ENCODE data around the gene MRPS34.
A peak's percentile ranks its signal among the peaks of the same experiment; 100 is the strongest.

The MRPS34 gene

DNA sequence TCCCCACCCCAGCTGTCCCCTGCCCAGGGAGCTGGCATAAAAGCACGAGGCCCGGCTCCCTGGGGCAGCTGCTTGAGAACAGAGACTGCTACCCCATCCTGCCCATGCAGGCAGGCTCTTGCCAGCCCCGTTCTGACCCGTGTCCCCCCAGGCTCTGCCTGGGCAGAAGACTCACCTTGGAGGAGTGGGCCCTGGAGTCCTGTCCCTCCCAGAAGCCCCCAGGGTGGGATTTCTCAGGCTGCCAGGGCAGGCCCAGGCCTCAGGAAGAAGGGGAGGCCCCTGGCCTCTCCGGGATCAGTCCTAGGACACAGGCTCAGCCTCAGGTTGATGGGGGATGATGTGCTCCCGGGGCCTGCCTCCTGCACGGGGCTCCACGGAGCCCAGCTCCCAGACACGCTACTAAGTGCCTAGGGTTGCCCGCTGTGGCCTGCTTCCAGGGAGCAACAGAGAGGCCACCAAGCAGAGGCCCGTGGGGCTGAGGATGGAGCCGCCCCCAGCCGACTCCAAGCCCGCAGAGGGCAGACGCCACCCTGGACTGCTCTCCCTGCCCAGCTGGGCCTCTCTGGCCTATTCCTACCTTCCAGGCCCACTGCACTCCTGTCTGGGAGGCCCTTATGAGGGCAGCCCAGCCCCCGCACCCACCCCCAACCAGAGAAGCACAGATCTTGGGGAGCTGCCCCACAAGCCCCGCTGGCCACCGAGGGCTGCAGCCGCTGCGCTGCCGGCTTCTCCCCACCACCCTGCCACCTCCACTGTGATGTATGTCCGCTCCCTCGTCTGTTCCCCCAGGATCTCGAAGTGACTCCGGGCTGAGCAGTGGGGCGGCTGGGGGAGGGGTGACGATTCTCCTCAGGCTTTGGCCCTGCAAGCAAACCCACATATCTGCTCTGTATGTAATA lies 3.3 kb downstream of the MRPS34 start:
- no peak for DNase-seq (ENCODE audit: low read depth in 2 of 2)
- H3K4me3 ChIP-seq (replicated peaks in 1 of 2; ENCODE audit: low read depth in 2 of 2, low read length in 2 of 2) = peak overlapping the region in 1 of 2 donors; percentile 78
- TF ChIP-seq, protein P1, sequence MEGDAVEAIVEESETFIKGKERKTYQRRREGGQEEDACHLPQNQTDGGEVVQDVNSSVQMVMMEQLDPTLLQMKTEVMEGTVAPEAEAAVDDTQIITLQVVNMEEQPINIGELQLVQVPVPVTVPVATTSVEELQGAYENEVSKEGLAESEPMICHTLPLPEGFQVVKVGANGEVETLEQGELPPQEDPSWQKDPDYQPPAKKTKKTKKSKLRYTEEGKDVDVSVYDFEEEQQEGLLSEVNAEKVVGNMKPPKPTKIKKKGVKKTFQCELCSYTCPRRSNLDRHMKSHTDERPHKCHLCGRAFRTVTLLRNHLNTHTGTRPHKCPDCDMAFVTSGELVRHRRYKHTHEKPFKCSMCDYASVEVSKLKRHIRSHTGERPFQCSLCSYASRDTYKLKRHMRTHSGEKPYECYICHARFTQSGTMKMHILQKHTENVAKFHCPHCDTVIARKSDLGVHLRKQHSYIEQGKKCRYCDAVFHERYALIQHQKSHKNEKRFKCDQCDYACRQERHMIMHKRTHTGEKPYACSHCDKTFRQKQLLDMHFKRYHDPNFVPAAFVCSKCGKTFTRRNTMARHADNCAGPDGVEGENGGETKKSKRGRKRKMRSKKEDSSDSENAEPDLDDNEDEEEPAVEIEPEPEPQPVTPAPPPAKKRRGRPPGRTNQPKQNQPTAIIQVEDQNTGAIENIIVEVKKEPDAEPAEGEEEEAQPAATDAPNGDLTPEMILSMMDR (IDR thresholded peaks at IDR 0.05; ENCODE audit: low read depth, low read length) = no peak

DNA sequence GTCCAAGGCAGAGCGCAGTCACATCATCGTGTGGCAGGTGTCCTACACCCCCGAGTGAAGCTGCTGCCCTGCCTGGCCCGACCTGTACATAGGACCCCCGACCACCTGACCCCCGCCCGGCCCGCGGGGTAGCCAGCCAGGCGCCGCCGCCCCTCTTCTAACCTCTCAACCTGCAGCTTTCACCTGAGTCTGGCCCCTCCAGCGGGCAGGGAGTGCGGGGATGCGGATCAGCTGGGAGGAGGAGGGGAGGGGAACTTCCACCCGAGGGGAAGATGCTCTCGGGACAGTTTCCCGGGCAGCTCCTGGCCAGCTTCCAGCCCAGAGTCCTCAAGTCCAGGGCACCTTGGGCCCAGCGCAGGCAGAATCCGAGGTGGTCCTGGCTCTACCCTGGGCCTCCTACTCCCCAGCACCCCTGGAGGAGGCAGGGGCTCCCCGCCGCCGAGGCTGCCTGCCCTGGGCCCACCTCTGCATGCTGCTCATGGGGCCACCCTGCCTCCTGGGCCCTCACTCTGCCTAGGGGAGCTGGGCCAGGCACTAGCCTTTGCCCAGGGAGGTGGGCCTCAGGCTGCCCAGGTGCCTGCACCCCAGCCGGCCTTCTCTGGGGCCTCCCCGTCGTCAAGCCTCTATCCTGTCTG lies 4.0 kb downstream of the MRPS34 start:
- DNase-seq (ENCODE audit: low read depth in 2 of 2) = no peak
- H3K4me3 ChIP-seq (replicated peaks in 1 of 2; ENCODE audit: low read depth in 2 of 2, low read length in 2 of 2) = no peak overlapping the region
- TF ChIP-seq, protein P1 (IDR thresholded peaks at IDR 0.05; ENCODE audit: low read depth, low read length) = no peak

DNA sequence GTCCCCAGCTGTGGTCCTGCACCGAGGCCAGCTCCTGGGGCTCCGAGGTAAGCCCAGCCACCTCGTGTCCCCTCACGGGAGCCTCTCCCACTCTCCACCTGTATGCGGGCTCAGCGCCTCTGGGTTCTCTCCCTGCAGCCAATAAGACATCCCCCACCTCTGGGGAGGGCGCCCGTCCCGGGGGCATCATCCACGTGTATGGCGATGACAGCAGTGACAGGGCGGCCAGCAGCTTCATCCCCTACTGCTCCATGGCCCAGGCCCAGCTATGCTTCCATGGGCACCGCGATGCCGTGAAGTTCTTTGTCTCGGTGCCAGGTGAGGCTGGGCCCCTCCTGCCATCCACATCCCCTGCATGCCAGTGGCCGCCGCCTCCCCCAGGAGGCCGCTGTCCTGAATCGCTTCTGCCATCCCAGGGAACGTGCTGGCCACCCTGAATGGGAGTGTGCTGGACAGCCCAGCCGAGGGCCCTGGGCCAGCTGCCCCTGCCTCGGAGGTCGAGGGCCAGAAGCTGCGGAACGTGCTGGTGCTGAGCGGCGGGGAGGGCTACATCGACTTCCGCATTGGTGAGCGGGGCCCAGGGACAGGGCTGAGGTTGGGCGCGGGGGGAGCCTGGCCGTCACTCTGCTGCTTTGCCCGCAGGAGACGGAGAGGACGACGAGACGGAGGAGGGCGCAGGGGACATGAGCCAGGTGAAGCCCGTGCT lies 4.7 kb downstream of the MRPS34 start:
- no peak for DNase-seq (ENCODE audit: low read depth in 2 of 2)
- TF ChIP-seq, protein P1 (IDR thresholded peaks at IDR 0.05; ENCODE audit: low read depth, low read length) = no peak

DNA sequence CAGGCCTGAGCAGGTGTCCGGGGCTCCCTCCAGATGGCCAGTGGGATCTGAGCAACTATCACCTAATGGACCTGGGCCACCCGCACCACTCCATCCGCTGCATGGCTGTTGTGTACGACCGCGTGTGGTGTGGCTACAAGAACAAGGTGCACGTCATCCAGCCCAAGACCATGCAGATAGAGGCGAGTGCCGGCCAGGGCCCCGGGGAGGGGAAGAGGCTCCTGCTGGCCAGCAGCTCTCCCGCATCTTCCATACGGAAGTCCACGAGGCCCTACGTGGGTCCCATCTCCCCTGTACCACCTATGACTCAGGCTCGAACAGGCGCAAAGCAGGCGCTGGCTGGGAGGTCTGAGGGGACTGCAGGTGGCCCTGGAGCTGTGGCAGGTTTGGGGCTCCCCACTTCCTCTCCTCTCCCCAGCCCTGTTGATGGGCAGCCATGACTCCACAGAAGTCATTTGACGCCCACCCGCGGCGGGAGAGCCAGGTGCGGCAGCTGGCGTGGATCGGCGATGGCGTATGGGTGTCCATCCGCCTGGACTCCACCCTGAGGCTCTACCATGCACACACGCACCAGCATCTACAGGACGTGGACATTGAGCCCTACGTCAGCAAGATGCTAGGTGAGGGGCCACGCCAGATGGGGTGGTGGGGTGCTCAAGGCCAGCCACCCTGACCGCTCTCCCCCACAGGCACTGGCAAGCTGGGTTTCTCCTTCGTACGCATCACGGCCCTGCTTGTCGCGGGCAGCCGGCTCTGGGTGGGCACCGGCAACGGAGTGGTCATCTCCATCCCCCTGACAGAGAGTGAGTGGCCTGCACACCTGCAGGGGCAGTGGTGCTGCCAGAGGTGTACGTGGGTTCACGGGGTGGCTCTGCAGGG lies 5.6 kb downstream of the MRPS34 start:
- TF ChIP-seq, protein P1 (IDR thresholded peaks at IDR 0.05; ENCODE audit: low read depth, low read length) = no peak
- DNase-seq (ENCODE audit: low read depth in 2 of 2) = no peak

More for the DNA sequence above, 4.7 kb downstream of the MRPS34 start:
- H3K4me3 ChIP-seq (replicated peaks in 1 of 2; ENCODE audit: low read depth in 2 of 2, low read length in 2 of 2) = no peak overlapping the region

DNA sequence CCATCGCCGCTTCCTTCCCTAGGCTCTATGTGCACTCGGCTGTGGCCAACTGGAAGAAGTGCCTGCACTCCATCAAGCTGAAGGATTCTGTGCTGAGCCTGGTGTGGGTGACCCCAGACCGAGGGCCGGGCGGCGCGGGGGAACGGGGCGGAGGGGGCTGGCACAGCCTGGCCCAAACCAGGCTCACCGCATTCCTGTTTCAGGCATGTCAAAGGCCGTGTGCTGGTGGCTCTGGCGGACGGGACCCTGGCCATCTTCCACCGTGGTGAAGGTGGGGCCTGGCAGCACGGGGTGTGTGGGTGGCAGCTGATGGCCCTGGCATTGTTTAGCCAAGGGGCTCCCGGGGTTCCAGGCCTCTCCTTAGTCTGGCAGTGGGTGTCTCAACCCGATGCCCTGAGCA lies 6.2 kb downstream of the MRPS34 start:
- TF ChIP-seq, protein P1 (IDR thresholded peaks at IDR 0.05; ENCODE audit: low read depth, low read length) = no peak
- H3K4me3 ChIP-seq (replicated peaks in 1 of 2; ENCODE audit: low read depth in 2 of 2, low read length in 2 of 2) = no peak overlapping the region
- no peak for DNase-seq (ENCODE audit: low read depth in 2 of 2)

More for the DNA sequence above, 5.6 kb downstream of the MRPS34 start:
- no peak overlapping the region for H3K4me3 ChIP-seq (replicated peaks in 1 of 2; ENCODE audit: low read depth in 2 of 2, low read length in 2 of 2)

DNA sequence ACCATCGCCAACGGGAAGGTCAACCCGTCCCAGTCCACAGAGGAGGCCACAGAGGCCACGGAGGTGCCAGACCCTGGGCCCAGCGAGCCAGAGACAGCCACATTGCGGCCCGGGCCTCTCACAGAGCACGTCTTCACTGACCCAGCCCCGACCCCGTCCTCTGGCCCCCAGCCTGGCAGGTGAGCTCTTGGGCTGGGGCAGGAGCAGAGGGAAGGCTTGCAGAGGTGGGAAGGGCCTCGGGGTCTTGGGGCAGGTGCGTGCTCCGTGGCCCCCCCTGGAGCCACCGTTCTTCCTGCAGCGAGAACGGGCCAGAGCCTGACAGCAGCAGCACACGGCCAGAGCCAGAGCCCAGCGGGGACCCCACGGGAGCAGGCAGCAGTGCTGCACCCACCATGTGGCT lies 6.7 kb downstream of the MRPS34 start:
- H3K4me3 ChIP-seq (replicated peaks in 1 of 2; ENCODE audit: low read depth in 2 of 2, low read length in 2 of 2) = no peak overlapping the region
- DNase-seq (ENCODE audit: low read depth in 2 of 2) = no peak
- TF ChIP-seq, protein P1 (IDR thresholded peaks at IDR 0.05; ENCODE audit: low read depth, low read length) = no peak

Measured in cardiac fibroblast (primary cell).